ENCODE measurements around the gene ATAT1.

DNA sequence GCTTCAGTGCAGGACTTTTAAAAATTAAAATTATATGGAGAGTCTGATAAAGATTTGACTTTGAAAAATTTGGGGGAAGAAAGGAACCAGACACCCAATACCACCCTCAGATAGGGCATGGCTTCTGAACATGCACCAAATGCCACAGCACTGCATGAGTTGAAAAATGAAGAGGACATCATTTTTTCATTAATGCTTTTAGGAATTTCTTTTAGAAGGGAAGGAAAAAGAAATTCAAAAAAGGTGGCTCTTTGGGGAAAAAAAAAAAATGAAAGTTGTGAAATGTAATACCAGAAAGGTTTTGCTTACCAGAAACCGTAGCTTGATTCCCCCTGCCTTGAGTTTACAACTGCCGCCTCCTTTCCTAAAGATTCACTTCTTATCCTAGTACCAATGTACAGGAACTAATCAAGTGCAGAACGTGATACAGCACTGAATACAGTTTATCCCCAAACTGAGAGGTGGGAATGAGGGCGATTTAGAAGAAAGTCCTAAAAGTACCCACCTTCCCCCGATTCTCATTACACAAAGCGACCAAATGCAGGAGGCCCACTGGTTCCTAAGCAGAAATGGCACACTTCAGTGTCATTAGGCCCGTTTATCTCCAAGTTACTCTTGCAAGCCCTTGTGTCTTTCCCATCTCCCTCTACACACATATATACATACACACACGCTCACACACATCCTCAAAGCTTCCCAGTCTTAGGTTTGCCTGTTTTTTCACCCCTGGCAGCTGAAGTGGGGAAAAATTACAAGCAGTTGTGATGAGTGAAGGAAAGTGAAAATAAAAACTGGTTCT is 12.4 kb upstream of the ATAT1 start:
- TF ChIP-seq NFYB (CRISPR knock-in tag; conservative IDR thresholded peaks at IDR 0.05; ENCODE audit: low read depth) = no peak
- TF ChIP-seq CTCF (IDR thresholded peaks at IDR 0.05) = no peak
- TF ChIP-seq, protein P1, sequence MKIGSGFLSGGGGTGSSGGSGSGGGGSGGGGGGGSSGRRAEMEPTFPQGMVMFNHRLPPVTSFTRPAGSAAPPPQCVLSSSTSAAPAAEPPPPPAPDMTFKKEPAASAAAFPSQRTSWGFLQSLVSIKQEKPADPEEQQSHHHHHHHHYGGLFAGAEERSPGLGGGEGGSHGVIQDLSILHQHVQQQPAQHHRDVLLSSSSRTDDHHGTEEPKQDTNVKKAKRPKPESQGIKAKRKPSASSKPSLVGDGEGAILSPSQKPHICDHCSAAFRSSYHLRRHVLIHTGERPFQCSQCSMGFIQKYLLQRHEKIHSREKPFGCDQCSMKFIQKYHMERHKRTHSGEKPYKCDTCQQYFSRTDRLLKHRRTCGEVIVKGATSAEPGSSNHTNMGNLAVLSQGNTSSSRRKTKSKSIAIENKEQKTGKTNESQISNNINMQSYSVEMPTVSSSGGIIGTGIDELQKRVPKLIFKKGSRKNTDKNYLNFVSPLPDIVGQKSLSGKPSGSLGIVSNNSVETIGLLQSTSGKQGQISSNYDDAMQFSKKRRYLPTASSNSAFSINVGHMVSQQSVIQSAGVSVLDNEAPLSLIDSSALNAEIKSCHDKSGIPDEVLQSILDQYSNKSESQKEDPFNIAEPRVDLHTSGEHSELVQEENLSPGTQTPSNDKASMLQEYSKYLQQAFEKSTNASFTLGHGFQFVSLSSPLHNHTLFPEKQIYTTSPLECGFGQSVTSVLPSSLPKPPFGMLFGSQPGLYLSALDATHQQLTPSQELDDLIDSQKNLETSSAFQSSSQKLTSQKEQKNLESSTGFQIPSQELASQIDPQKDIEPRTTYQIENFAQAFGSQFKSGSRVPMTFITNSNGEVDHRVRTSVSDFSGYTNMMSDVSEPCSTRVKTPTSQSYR (CRISPR knock-in tag; IDR thresholded peaks at IDR 0.05) = no peak
- no peak for TF ChIP-seq TP53 (CRISPR knock-in tag; IDR thresholded peaks at IDR 0.05)
- no peak for TF ChIP-seq FOXK1 (CRISPR knock-in tag; IDR thresholded peaks at IDR 0.05)
- TF ChIP-seq, protein P2, sequence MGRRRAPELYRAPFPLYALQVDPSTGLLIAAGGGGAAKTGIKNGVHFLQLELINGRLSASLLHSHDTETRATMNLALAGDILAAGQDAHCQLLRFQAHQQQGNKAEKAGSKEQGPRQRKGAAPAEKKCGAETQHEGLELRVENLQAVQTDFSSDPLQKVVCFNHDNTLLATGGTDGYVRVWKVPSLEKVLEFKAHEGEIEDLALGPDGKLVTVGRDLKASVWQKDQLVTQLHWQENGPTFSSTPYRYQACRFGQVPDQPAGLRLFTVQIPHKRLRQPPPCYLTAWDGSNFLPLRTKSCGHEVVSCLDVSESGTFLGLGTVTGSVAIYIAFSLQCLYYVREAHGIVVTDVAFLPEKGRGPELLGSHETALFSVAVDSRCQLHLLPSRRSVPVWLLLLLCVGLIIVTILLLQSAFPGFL (CRISPR knock-in tag; IDR thresholded peaks at IDR 0.05; ENCODE audit: borderline replicate concordance) = no peak
- no peak for TF ChIP-seq TCF7 (CRISPR knock-in tag; IDR thresholded peaks at IDR 0.05; ENCODE audit: low read depth)
- no peak for TF ChIP-seq ATF3 (CRISPR knock-in tag; conservative IDR thresholded peaks at IDR 0.05)

Measured in WTC11 (cell line).